Upper lobe of left lung (tissue), 6 donors: ENCODE data around the gene RNF39. TPM values are rescaled to one million over a fixed set of nuclear protein-coding genes. Genes with fewer than 3 reads are reported as not detected.

Experiments
- ATAC-seq, 2 donors: fragments of 200-7000 bp; cut with Tn5 transposase; one replicate each; pipeline ENCODE4 v1.9.1; 2022; ENCODE audit warnings: mild to moderate bottlenecking in 2 of 2, moderate library complexity in 2 of 2; ENCODE audit not compliant: low FRiP score in 2 of 2
- DNase-seq, 2 donors: peaks; one replicate each; pipeline ENCODE4 v3.0.0-alpha.2; 2019 to 2020
- H3K27ac ChIP-seq, 4 donors: fragments of 200-600 bp; sonication (generic); one replicate each; pipeline ENCODE4 v1.5.1; 2016 to 2019
- H3K27me3 ChIP-seq, 4 donors: fragments of 200-600 bp; sonication (generic); one replicate each; pipeline ENCODE4 v1.5.1; 2017 to 2019
- H3K36me3 ChIP-seq, 4 donors: fragments of 200-600 bp; sonication (generic); one replicate each; pipeline ENCODE4 v1.5.1; 2016 to 2019
- H3K4me1 ChIP-seq, 4 donors: fragments of 200-600 bp; sonication (generic); one replicate each; pipeline ENCODE4 v1.5.1; 2018 to 2019
- H3K4me3 ChIP-seq, 4 donors: fragments of 200-600 bp; sonication (generic); one replicate each; pipeline ENCODE4 v1.5.1; 2017 to 2019; ENCODE audit warnings: mild to moderate bottlenecking in 2 of 4, moderate library complexity in 1 of 4
- H3K9me3 ChIP-seq, 4 donors: fragments of 200-600 bp; sonication (generic); one replicate each; pipeline ENCODE4 v1.5.1; 2018 to 2019
- CTCF ChIP-seq, 6 experiments: fragments of 450-650 bp in 4 of 6; fragments of 200-600 bp in 2 of 6; sonication (generic) in 2 of 6; IDR thresholded peaks; one replicate each; pipeline ENCODE4 v1.5.1; 2016 to 2019; ENCODE audit warnings: antibody characterized with exemption in 6 of 6
- EP300 ChIP-seq, 4 donors: sonication (generic); formaldehyde crosslinking; IDR thresholded peaks; one replicate each; pipeline ENCODE4 v1.5.1; 2017; ENCODE audit warnings: antibody characterized with exemption in 4 of 4, control low read depth in 2 of 4
- POLR2A ChIP-seq, 4 donors: fragments of 450-650 bp; IDR thresholded peaks; one replicate each; pipeline ENCODE4 v1.5.1; 2016 to 2017; ENCODE audit warnings: antibody characterized with exemption in 4 of 4, mild to moderate bottlenecking in 2 of 4
- POLR2AphosphoS5 ChIP-seq, 2 donors: sonication (generic); formaldehyde crosslinking; IDR thresholded peaks; one replicate each; pipeline ENCODE4 v1.5.1; 2017; ENCODE audit warnings: antibody characterized with exemption in 2 of 2
- WGBS, 2 donors: methylation state at CpG; one replicate each; pipeline ENCODE4 v1.1.5; 2017 to 2018; 5-methylcytosine and 5-hydroxymethylcytosine counted together
- total RNA-seq, 6 donors: library from RNA; depleted of rRNA in 4 of 6; stranded (reverse); fragments of >200 nt in 4 of 6; gene quantifications; one replicate each; pipeline versions ENCODE4 v1.1.0 to v1.2.1, GENCODE V29; 2016 to 2021
- donor health status: DM: no; HTN: no; CAD: no; lungs with moderate emphysema.
- donor health status: DM: no; HTN: yes; CAD: no; lungs with severe emphysema.

The RNF39 gene
- total RNA-seq, 6 donors from 2014 or later, result 2.0 to 4.2 (median 2.8) TPM

DNA sequence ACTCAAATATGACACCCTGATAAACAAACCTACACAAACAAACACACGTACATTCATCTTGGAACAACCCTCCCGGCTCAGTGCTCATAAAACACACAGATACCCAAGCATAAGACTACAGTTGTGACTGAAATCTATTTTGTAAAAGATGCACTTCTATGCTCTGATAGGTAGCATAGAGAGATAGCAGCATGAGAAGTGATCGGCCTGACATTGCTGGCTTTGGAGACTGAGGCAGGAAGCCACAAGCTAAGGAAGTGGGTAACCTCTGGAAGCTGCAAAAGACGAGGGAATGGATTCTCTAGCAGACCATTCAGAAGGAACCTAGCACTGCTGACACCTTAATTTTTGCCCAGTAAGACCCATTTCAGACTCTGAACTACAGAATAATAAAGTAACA, 1.6 kb upstream of the RNF39 start:
- Histone ChIP-seq H3K4me1 (peaks cover 16 to 25% (median 19%) of the 10 kb centered on the region in 4 donors), H3K27ac (no peak overlapping the region), H3K4me3 (no peak overlapping the region), H3K9me3 (no peaks in the 10 kb centered on the region), H3K27me3 (peaks cover 1 to 22% (median 12%) of the 10 kb centered on the region in 4 donors), H3K36me3 (no peaks in the 10 kb centered on the region)
- TF ChIP-seq POLR2A (IDR thresholded peaks at IDR 0.05), result no peak
- no peak for TF ChIP-seq EP300 (IDR thresholded peaks at IDR 0.05)
- TF ChIP-seq CTCF (IDR thresholded peaks at IDR 0.05), result no peak
- no peak for TF ChIP-seq POLR2AphosphoS5 (IDR thresholded peaks at IDR 0.05)
- DNase-seq (no peak), ATAC-seq (no peak)
- 22 to 39% methylated on average over 4 of the region's 4 CpGs for WGBS, 2 donors

- H3K4me1 ChIP-seq, result peaks cover 18 to 29% (median 23%) of the 10 kb centered on the region in 4 donors
- peak overlapping the region in 3 of 4 donors; percentile 51 to 59 (median 51) for H3K4me3 ChIP-seq
- ATAC-seq (peak; percentile 51 to 84), DNase-seq (peak; percentile 82 to 84)
- TF ChIP-seq POLR2AphosphoS5 (IDR thresholded peaks at IDR 0.05) (peak in 1 of 2 donors; percentile 74), EP300 (IDR thresholded peaks at IDR 0.05) (no peak), POLR2A (IDR thresholded peaks at IDR 0.05) (no peak), CTCF (IDR thresholded peaks at IDR 0.05) (peak in 2 of 6 experiments; percentile 35 to 44)
- H3K27me3 ChIP-seq, result peaks cover 1 to 22% (median 12%) of the 10 kb centered on the region in 4 donors
- H3K27ac ChIP-seq, result peak overlapping the region; percentile 22 to 65 (median 41)
- H3K9me3 ChIP-seq, result no peaks in the 10 kb centered on the region
- H3K36me3 ChIP-seq, result no peaks in the 10 kb centered on the region
- 33 to 42% methylated on average over 14 to 17 of the region's 22 CpGs for WGBS, 2 donors
These were observed 492 bp upstream of the RNF39 start for GRCh38 chr6:30075790-30076732.

- H3K27me3 ChIP-seq, result peaks cover 1 to 24% (median 12%) of the 10 kb centered on the region in 4 donors
- H3K27ac ChIP-seq, result peak overlapping the region in 1 of 4 donors; percentile 7
- peaks cover 0 to 10% (median 9%) of the 10 kb centered on the region in 4 donors for H3K36me3 ChIP-seq
These were observed 1.1 kb downstream of the RNF39 start for GRCh38 chr6:30074331-30075093.

More at GRCh38 chr6:30074331-30075093, 1.1 kb downstream of the RNF39 start:
- WGBS, 2 donors, result 7 to 13% methylated on average over 37 of the region's 37 CpGs
- DNase-seq (peak in 1 of 2 donors; percentile 66), ATAC-seq (no peak)
- H3K4me3 ChIP-seq, result peak overlapping the region; percentile 25 to 59 (median 51)
- H3K4me1 ChIP-seq, result peaks cover 18 to 31% (median 25%) of the 10 kb centered on the region in 4 donors
- H3K9me3 ChIP-seq, result no peaks in the 10 kb centered on the region
- TF ChIP-seq EP300 (IDR thresholded peaks at IDR 0.05) (no peak), POLR2A (IDR thresholded peaks at IDR 0.05) (no peak), CTCF (IDR thresholded peaks at IDR 0.05) (no peak), POLR2AphosphoS5 (IDR thresholded peaks at IDR 0.05) (no peak)
